ENCODE results near the gene C16orf87. TPM values are rescaled to one million over a fixed set of nuclear protein-coding genes. Genes with fewer than 3 reads are reported as not detected.
A peak's percentile ranks its signal among the peaks of the same experiment; 100 is the strongest.
"Not testable (repeated sequence)": the region's sequence is repeated elsewhere in the genome, so short reads cannot be mapped to it uniquely, and the experiment has no call there.

C16orf87 gene
- total RNA-seq = 10 to 100 TPM in 1 of 4 donors, 1 to 10 TPM in 3; 5.1 to 13.3 (median 6.2) TPM

- peaks cover 3 to 10% of the 10 kb centered on the region in 2 donors for H3K4me1 ChIP-seq
- 0 to 2% methylated on average over 16 to 28 of the region's 94 CpGs for WGBS, 2 donors
- no peaks in the 10 kb centered on the region for H3K9me3 ChIP-seq
- intact Hi-C loops (cut with DNase I) = no loop called here
- H3K27ac ChIP-seq = peak within 1 kb of the TSS; percentile 77 to 85 (median 81)
- no peaks in the 10 kb centered on the region for H3K27me3 ChIP-seq
- TF ChIP-seq, protein P1, sequence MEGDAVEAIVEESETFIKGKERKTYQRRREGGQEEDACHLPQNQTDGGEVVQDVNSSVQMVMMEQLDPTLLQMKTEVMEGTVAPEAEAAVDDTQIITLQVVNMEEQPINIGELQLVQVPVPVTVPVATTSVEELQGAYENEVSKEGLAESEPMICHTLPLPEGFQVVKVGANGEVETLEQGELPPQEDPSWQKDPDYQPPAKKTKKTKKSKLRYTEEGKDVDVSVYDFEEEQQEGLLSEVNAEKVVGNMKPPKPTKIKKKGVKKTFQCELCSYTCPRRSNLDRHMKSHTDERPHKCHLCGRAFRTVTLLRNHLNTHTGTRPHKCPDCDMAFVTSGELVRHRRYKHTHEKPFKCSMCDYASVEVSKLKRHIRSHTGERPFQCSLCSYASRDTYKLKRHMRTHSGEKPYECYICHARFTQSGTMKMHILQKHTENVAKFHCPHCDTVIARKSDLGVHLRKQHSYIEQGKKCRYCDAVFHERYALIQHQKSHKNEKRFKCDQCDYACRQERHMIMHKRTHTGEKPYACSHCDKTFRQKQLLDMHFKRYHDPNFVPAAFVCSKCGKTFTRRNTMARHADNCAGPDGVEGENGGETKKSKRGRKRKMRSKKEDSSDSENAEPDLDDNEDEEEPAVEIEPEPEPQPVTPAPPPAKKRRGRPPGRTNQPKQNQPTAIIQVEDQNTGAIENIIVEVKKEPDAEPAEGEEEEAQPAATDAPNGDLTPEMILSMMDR (IDR thresholded peaks at IDR 0.05) = no peak
- peak in 1 of 2 donors; percentile 85 for TF ChIP-seq POLR2A (IDR thresholded peaks at IDR 0.05)
- no peaks in the 10 kb centered on the region for H3K36me3 ChIP-seq
- H3K4me3 ChIP-seq (replicated peaks in 1 of 3) = peak within 1 kb of the TSS; percentile 67 to 89 (median 83)
- DNase-seq = peak; percentile 93
These were observed at the start of gene C16orf87 for GRCh38 chr16:46830902-46831647. Gene C16orf87, minus strand, starts transcription at chr16:46831180. Its CDS starts 31 bp downstream, at chr16:46831149.

DNA sequence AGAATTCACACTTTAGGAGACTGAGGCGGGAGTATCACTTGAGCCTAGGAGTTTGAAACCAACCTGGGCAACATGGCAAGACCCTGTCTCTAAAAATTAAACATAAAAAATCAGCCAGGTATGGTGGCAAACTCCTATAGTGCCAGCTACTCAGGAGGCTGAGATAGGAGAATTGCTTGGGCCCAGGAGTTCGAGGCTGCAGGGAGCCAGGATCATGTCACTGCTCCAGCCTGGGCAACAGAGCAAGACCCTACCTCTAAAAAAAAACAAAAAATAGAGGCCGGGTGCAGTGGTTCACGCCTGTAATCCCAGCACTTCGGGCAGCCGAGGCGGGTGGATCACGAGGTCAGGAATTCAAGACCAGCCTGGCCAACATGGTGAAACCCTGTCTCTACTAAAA is 44.3 kb upstream of the C16orf87 start:
- Histone ChIP-seq H3K36me3 (no peaks in the 10 kb centered on the region), H3K4me3 (replicated peaks in 1 of 3) (no peak overlapping the region), H3K4me1 (peaks cover 11 to 12% of the 10 kb centered on the region in 2 donors), H3K9me3 (no peaks in the 10 kb centered on the region), H3K27me3 (no peaks in the 10 kb centered on the region), H3K27ac (no peak overlapping the region)
- WGBS, 2 donors = 95% methylated on average over 8 of the region's 8 CpGs
- no peak for DNase-seq
- intact Hi-C loops (cut with DNase I) = no loop called here
- TF ChIP-seq POLR2A (IDR thresholded peaks at IDR 0.05) = no peak
- TF ChIP-seq, protein P1 (IDR thresholded peaks at IDR 0.05) = no peak

- intact Hi-C loops (cut with DNase I) = no loop called here
- no peak overlapping the region for H3K27ac ChIP-seq
- no peak overlapping the region for H3K4me3 ChIP-seq (replicated peaks in 1 of 3)
- no peaks in the 10 kb centered on the region for H3K36me3 ChIP-seq
- no peak for DNase-seq
- peaks cover 11 to 12% of the 10 kb centered on the region in 2 donors for H3K4me1 ChIP-seq
- H3K9me3 ChIP-seq = no peaks in the 10 kb centered on the region
- TF ChIP-seq POLR2A (IDR thresholded peaks at IDR 0.05) = no peak
- TF ChIP-seq, protein P1 (IDR thresholded peaks at IDR 0.05) = no peak
- no peaks in the 10 kb centered on the region for H3K27me3 ChIP-seq
- 90 to 92% methylated on average over 3 of the region's 3 CpGs for WGBS, 2 donors
These were observed 42.2 kb upstream of the C16orf87 start for GRCh38 chr16:46873201-46873600.

DNA sequence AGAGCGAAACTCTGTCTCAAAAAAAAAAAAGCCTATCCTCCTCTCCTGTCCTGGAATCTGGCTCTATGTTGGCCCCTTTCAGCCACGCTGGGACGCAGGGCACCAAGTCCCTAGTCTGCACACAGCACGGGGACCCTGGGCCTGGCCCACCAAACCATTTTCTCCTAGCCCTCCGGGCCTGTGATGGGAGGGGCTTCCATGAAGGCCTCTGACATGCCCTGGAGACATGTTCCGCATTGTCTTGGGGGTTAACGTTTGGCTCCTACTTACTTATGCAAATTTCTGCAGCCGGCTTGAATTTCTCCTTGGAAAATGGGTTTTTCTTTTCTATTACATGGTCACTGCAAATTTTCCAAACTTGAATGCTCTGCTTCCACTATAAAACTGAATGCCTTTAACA is 40.6 kb upstream of the C16orf87 start:
- TF ChIP-seq, protein P1 (IDR thresholded peaks at IDR 0.05) = no peak
- no peak for TF ChIP-seq POLR2A (IDR thresholded peaks at IDR 0.05)
- intact Hi-C loops (cut with DNase I) = no loop called here
- H3K36me3 ChIP-seq = no peaks in the 10 kb centered on the region
- H3K27ac ChIP-seq = no peak overlapping the region
- H3K4me1 ChIP-seq = peaks cover 6 to 8% of the 10 kb centered on the region in 2 donors
- no peaks in the 10 kb centered on the region for H3K27me3 ChIP-seq
- 69 to 85% methylated on average over 8 of the region's 8 CpGs for WGBS, 2 donors
- no peak for DNase-seq
- no peak overlapping the region for H3K4me3 ChIP-seq (replicated peaks in 1 of 3)
- no peaks in the 10 kb centered on the region for H3K9me3 ChIP-seq

- H3K27ac ChIP-seq; DNase-seq; H3K27me3 ChIP-seq; H3K4me3 ChIP-seq (replicated peaks in 1 of 3); H3K9me3 ChIP-seq; intact Hi-C loops (cut with DNase I); H3K4me1 ChIP-seq; H3K36me3 ChIP-seq: not testable (repeated sequence)
- WGBS, 2 donors = 78% methylated on average over 2 of the region's 2 CpGs
These were observed 37.9 kb upstream of the C16orf87 start for GRCh38 chr16:46868891-46869290.

- H3K4me3 ChIP-seq (replicated peaks in 1 of 3); H3K9me3 ChIP-seq; H3K27ac ChIP-seq; H3K4me1 ChIP-seq; H3K36me3 ChIP-seq; DNase-seq; intact Hi-C loops (cut with DNase I); H3K27me3 ChIP-seq: not testable (repeated sequence)
- 95 to 98% methylated on average over 2 of the region's 2 CpGs for WGBS, 2 donors
These were observed 36.5 kb upstream of the C16orf87 start for GRCh38 chr16:46867486-46867885.
